Skeletal muscle tissue (tissue), 4 donors: ENCODE measurements around the gene ANO10. TPM values are rescaled to one million over a fixed set of nuclear protein-coding genes. Genes with fewer than 3 reads are reported as not detected.
A peak's percentile ranks its signal among the peaks of the same experiment; 100 is the strongest.

Experiments used
- H3K27ac ChIP-seq: one replicate; pipeline ENCODE4 v1.7.0; 2013; ENCODE audit warnings: mild to moderate bottlenecking, low read depth, low read length, inconsistent platforms
- H3K27me3 ChIP-seq, 3 donors: one replicate each; pipeline ENCODE4 v1.7.0; 2013; ENCODE audit warnings: low read length in 3 of 3; ENCODE audit not compliant: control insufficient read depth in 3 of 3, insufficient read depth in 3 of 3
- H3K36me3 ChIP-seq, 3 donors: one replicate each; pipeline ENCODE4 v1.7.0; 2013; ENCODE audit warnings: low read length in 3 of 3; ENCODE audit not compliant: control insufficient read depth in 3 of 3, insufficient read depth in 3 of 3
- H3K4me1 ChIP-seq, 3 donors: one replicate each; pipeline ENCODE4 v1.7.0; 2013; ENCODE audit warnings: low read length in 3 of 3, mild to moderate bottlenecking in 3 of 3; ENCODE audit not compliant: control insufficient read depth in 3 of 3, insufficient read depth in 3 of 3
- H3K4me3 ChIP-seq, 3 donors: one replicate each; pipeline ENCODE4 v1.7.0; 2013; ENCODE audit warnings: low read length in 3 of 3
- H3K9ac ChIP-seq, 3 donors: one replicate each; pipeline ENCODE4 v1.7.0; 2013; ENCODE audit warnings: low read length in 3 of 3, mild to moderate bottlenecking in 3 of 3, moderate library complexity in 2 of 3, low read depth in 1 of 3
- H3K9me3 ChIP-seq, 3 donors: one replicate each; pipeline ENCODE4 v1.7.0; 2013; ENCODE audit warnings: low read length in 3 of 3; ENCODE audit not compliant: control insufficient read depth in 3 of 3
- total RNA-seq: library from RNA; depleted of rRNA; stranded (reverse); fragments of >200 nt; gene quantifications from one replicate; pipeline ENCODE4 v1.2.3, GENCODE V29; 2014
- donor health status: Osteomylitis.

The ANO10 gene
- total RNA-seq, 1 donor from 2014 or later = 25.1 TPM

DNA sequence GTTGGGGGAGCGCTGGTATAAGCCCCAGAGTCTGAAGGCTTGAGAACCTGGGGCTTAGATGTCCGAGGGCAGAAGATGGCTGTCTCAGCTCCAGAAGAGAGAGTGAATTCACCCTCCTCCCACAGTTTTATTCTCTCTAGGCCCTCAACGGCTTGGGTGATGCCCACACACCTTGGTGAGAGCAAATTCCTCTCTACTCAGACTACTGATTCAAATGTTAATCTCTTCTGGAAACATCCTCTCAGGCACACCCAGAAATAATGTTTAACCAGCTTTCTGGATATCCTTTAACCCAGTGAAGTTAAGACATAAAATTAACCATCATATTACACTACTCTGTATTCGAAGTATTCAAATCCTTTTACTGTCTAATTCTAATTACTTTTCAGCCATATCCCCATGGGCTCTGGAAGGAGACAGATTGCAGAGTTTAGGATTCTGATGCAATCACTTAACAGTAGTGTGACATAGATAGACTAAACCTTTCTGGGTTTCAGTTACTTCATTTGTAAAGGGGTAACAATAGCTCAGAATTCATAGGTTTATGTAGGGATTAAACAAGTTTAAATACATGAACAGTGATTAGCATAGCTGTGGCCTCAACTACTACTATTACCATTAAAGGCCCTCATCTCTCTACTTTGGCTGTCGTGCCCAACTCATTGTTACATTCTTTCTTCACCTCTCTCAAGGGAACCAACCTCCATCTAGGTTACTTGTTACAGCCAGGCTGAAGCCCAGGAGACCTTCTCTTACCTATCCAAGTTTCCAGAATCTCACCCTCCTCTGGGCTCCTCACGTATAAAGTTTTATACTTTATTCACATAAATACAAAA is 25.7 kb upstream of the ANO10 start:
- no peaks in the 10 kb centered on the region for H3K27me3 ChIP-seq
- no peaks in the 10 kb centered on the region for H3K36me3 ChIP-seq
- H3K9ac ChIP-seq = no peak overlapping the region
- H3K4me3 ChIP-seq = no peak overlapping the region
- peaks cover 0 to 11% (median 0%) of the 10 kb centered on the region in 3 donors for H3K4me1 ChIP-seq
- no peaks in the 10 kb centered on the region for H3K9me3 ChIP-seq
- no peak overlapping the region for H3K27ac ChIP-seq

GRCh38 chr3:43644443-43644842 is 22.6 kb upstream of the ANO10 start:
- Histone ChIP-seq H3K9ac (no peak overlapping the region), H3K27me3 (no peaks in the 10 kb centered on the region)

GRCh38 chr3:43641306-43642114 is 19.7 kb upstream of the ANO10 start:
- H3K27me3 ChIP-seq = no peaks in the 10 kb centered on the region
- no peaks in the 10 kb centered on the region for H3K36me3 ChIP-seq
- no peak overlapping the region for H3K9ac ChIP-seq
- no peak overlapping the region for H3K27ac ChIP-seq
- H3K4me3 ChIP-seq = no peak overlapping the region
- peaks cover 0 to 3% (median 3%) of the 10 kb centered on the region in 3 donors for H3K4me1 ChIP-seq
- no peaks in the 10 kb centered on the region for H3K9me3 ChIP-seq

More at GRCh38 chr3:43644443-43644842, 22.6 kb upstream of the ANO10 start:
- Histone ChIP-seq H3K36me3 (no peaks in the 10 kb centered on the region), H3K4me1 (peaks cover 0 to 6% (median 3%) of the 10 kb centered on the region in 3 donors), H3K9me3 (no peaks in the 10 kb centered on the region), H3K27ac (no peak overlapping the region), H3K4me3 (no peak overlapping the region)

DNA sequence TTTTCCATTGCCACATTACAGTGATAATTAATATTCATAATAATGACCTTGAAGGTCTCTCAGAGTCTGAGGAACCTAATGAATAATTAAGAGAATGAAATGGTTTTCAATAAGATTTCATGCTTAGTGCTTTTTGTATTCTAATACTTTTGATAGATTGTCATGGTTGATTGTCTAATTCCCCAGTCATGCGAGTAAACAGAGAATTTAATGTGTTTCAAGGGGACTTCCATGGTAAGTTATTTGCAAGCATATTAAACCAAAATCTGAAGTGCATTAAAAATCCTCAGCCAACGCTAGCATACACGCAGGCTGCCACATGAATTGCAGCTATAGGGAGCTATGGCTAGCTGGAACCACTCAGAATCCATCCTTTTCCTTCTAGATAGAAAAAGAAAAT is 18.9 kb upstream of the ANO10 start:
- H3K27me3 ChIP-seq = no peaks in the 10 kb centered on the region
- peaks cover 0 to 3% (median 3%) of the 10 kb centered on the region in 3 donors for H3K4me1 ChIP-seq
- no peak overlapping the region for H3K9ac ChIP-seq
- H3K4me3 ChIP-seq = no peak overlapping the region
- no peaks in the 10 kb centered on the region for H3K36me3 ChIP-seq
- H3K27ac ChIP-seq = no peak overlapping the region
- H3K9me3 ChIP-seq = no peaks in the 10 kb centered on the region

DNA sequence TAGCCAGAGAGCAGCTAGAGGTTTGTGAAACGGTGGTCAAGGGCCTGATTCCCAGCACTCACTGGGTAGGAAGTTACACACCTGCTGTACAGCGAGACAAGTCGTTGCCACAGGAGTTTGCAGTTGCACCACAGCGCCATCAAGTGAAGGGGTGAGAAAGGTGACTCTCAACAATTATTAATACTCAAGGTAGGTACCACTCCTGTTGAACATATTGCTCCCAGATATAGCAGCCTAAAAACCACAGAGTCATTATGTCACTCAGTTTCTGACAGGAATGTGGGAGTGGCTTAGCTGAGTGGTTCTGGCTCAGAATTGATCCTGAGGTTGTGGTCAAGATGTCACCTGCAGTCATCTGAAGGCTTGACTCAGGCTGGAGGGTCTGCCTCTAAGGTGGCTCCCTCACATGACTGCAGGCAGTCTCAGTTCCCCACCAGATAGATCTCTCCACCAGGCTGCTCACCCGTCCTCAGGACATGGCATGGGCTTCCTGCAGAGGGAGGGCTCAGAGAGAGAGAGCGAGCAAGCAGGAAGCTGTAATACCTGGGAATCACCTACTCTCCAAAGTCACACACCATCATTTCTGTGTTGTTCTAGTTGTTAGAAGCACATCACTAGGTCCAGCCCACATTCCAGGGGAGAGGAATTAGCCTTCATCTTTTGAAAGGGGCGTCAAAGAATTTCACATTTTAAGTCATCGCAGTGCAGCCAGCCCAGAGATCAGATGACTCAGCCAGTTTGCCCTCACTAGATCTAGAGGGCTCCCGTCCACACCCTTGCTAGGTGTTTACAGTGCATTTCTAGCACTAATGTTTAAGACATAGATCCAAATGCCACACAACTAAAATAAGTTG is 17.0 kb upstream of the ANO10 start:
- Histone ChIP-seq H3K9me3 (no peaks in the 10 kb centered on the region), H3K9ac (no peak overlapping the region), H3K4me3 (no peak overlapping the region), H3K36me3 (no peaks in the 10 kb centered on the region), H3K4me1 (peaks cover 0 to 3% (median 3%) of the 10 kb centered on the region in 3 donors), H3K27me3 (no peaks in the 10 kb centered on the region), H3K27ac (no peak overlapping the region)

DNA sequence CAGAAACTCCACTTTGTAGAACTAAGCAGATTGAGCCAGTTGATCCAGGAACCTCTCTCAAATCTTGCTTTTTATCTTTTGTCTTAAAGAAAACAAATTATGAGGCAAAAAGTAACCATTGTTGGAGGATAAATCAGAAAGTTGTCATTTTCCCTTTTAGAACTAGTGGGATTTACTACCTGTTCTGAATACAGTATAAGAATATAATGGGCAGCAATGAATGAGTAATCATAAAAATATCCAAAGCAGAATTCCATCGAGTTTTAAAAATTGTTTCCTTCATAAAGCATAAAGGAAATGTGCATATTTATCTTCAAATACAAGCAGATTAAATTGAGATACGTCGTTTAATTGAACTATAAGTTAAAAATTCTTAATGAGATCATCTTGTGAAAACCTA is 15.9 kb upstream of the ANO10 start:
- H3K27me3 ChIP-seq = no peaks in the 10 kb centered on the region
- H3K4me3 ChIP-seq = no peak overlapping the region
- H3K36me3 ChIP-seq = no peaks in the 10 kb centered on the region
- peaks cover 0 to 3% (median 3%) of the 10 kb centered on the region in 3 donors for H3K4me1 ChIP-seq
- no peak overlapping the region for H3K27ac ChIP-seq
- no peaks in the 10 kb centered on the region for H3K9me3 ChIP-seq
- H3K9ac ChIP-seq = no peak overlapping the region

DNA sequence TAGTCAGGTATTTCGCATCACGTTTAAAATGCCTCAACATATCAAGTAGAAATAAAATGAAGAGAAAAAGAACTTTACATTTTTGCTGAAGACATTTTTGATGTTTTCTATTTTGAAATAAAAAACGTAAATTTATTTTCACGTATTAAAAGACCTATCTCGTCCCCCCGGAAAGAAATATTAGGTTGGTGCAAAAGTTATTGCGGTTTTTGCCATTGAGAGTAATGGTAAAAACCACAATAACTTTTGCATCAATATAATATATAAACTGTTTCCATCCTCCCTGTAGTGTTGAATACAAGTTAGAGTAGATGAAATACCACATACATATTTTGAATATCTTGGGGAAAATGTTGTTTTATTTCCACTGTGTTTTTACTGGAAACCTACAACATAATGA is 11.2 kb upstream of the ANO10 start:
- no peaks in the 10 kb centered on the region for H3K27me3 ChIP-seq
- no peak overlapping the region for H3K27ac ChIP-seq
- H3K4me3 ChIP-seq = no peak overlapping the region
- no peak overlapping the region for H3K9ac ChIP-seq
- H3K36me3 ChIP-seq = no peaks in the 10 kb centered on the region
- H3K9me3 ChIP-seq = no peaks in the 10 kb centered on the region
- H3K4me1 ChIP-seq = peaks cover 0 to 5% (median 0%) of the 10 kb centered on the region in 3 donors

DNA sequence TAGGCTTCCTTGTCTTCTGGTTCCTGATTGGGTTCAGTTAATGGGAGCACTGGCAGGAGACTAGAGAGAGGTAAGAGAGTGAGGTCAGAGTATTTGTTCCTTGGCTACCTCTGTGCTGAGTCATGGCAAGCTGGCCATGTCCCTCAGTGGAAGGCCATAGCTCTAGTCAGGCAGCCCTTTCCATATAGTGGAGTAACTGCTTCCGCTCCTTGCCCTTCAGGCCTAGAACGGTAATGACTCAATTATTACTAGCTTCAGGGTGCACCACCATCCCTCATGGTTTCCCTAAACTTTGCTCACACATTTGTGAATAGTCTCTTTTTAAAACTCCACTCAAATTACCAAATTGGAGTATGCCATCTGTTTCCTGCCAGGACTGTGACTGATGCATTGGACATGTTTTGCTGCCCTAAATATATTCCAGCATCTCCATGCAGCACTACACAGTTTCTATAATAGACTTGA is 10.5 kb upstream of the ANO10 start:
- H3K4me1 ChIP-seq = peaks cover 0 to 5% (median 0%) of the 10 kb centered on the region in 3 donors
- H3K27ac ChIP-seq = peak overlapping the region; percentile 4
- H3K9me3 ChIP-seq = no peaks in the 10 kb centered on the region
- no peak overlapping the region for H3K9ac ChIP-seq
- H3K4me3 ChIP-seq = no peak overlapping the region
- no peaks in the 10 kb centered on the region for H3K36me3 ChIP-seq
- H3K27me3 ChIP-seq = no peaks in the 10 kb centered on the region

GRCh38 chr3:43629741-43630140 is 7.9 kb upstream of the ANO10 start:
- Histone ChIP-seq H3K36me3 (no peaks in the 10 kb centered on the region), H3K9ac (no peak overlapping the region), H3K27ac (no peak overlapping the region), H3K9me3 (no peaks in the 10 kb centered on the region), H3K27me3 (no peaks in the 10 kb centered on the region), H3K4me1 (peaks cover 0 to 5% (median 0%) of the 10 kb centered on the region in 3 donors), H3K4me3 (no peak overlapping the region)
